PC-9 (cell line): ENCODE results near the gene MTG2.

ENCODE experiments used
- CTCF ChIP-seq: fragments of 200-600 bp; sonication (generic); conservative IDR thresholded peaks from 2 replicates; pipeline ENCODE4 v1.6.1; 2017; ENCODE audit warnings: mixed run types, antibody characterized with exemption, mild to moderate bottlenecking, moderate library complexity
- EZH2 ChIP-seq: fragments of 200-600 bp; sonication (generic); IDR thresholded peaks from 2 replicates; pipeline ENCODE4 v1.8.0; 2017; ENCODE audit warnings: antibody characterized with exemption, low read depth

GRCh38 chr20:62178316-62179161 is 4.3 kb upstream of the MTG2 start:
- TF ChIP-seq CTCF: no peak
- TF ChIP-seq EZH2: no peak
